CMK (cell line): ENCODE data around the gene ANAPC4.
"Not testable (repeated sequence)": the region's sequence is repeated elsewhere in the genome, so short reads cannot be mapped to it uniquely, and the experiment has no call there.

Experiments used
- DNase-seq: peaks from one replicate; pipeline ENCODE4 v3.0.0-alpha.2; 2010; ENCODE audit warnings: low read depth

ANAPC4 gene, protein sequence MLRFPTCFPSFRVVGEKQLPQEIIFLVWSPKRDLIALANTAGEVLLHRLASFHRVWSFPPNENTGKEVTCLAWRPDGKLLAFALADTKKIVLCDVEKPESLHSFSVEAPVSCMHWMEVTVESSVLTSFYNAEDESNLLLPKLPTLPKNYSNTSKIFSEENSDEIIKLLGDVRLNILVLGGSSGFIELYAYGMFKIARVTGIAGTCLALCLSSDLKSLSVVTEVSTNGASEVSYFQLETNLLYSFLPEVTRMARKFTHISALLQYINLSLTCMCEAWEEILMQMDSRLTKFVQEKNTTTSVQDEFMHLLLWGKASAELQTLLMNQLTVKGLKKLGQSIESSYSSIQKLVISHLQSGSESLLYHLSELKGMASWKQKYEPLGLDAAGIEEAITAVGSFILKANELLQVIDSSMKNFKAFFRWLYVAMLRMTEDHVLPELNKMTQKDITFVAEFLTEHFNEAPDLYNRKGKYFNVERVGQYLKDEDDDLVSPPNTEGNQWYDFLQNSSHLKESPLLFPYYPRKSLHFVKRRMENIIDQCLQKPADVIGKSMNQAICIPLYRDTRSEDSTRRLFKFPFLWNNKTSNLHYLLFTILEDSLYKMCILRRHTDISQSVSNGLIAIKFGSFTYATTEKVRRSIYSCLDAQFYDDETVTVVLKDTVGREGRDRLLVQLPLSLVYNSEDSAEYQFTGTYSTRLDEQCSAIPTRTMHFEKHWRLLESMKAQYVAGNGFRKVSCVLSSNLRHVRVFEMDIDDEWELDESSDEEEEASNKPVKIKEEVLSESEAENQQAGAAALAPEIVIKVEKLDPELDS

GRCh38 chr4:25376754-25377571 lies at the start of gene ANAPC4:
TSS of gene ANAPC4 (plus strand) at chr4:25377263. CDS start at chr4:25377428, 165 bp downstream.
- DNase-seq: peak; percentile 80

- DNase-seq: not testable (repeated sequence)
Observed at GRCh38 chr4:25328463-25328862, 48.6 kb upstream of the ANAPC4 start.

- no peak for DNase-seq
Observed at GRCh38 chr4:25330335-25330734, 46.7 kb upstream of the ANAPC4 start.

DNA sequence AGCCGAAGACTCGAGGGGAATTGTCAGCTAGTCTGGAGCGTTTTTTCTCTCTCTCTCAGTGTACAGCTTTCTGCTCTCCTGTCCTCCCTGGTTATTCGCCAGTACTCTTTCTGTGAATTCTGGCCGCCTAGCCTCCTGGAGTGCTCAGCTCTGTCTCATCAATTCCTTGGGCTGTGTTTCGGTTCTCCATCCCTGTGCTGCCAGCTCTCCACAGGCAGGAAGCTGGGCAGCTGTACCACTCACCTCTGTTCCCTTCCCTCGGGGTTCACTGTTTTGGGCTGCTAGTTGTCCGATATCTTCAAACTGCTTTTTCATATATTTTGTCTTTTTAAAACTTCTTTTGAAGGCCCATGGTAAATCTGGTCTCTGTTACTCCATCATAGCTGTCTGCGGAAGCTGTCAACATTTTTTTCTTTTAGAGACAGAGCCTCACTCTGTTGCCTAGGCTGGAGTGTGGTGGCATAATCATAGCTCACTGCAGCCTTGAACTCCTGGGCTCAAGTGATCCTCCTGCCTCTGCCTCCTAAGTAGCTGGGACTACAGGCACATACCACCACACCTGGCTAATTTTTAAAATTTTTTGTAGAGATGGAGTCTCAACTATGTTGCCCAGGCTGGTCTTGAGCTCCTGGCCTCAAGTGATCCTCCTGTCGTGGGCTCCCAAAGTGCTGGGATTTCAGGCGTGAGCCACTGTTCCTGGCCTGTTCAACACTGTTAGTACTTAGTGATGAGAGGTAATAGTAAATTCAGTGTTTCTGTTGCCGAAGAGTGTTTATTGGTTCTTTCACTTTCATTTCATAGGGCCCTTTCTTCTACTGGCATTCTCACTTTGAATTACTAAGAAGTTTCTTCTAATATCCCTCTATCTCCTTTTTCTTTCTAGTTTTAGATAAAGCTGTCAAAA lies 45.9 kb upstream of the ANAPC4 start:
- no peak for DNase-seq

GRCh38 chr4:25343671-25344070 lies 33.4 kb upstream of the ANAPC4 start:
- no peak for DNase-seq

- DNase-seq: no peak
Observed at GRCh38 chr4:25345744-25346143, 31.3 kb upstream of the ANAPC4 start.

DNA sequence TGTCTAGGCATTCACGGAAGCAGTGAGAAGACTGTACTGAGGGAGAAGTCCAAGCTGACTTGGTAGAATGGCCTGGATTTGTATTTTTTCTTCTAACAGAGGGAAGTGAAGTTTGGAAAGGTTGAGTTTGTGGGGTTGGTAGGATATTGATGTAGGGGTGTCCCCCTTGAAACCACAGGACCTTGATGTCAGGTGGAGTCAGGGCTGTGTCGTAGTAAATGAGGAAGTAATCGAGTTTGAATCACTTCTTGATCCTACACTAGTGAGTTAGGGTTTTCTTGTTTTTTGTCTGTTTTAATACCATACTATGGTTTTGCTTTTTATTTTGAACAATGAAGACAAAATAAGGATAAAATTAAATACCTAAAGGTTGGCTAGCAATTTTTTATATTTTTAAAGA lies 30.1 kb upstream of the ANAPC4 start:
- DNase-seq: no peak

DNA sequence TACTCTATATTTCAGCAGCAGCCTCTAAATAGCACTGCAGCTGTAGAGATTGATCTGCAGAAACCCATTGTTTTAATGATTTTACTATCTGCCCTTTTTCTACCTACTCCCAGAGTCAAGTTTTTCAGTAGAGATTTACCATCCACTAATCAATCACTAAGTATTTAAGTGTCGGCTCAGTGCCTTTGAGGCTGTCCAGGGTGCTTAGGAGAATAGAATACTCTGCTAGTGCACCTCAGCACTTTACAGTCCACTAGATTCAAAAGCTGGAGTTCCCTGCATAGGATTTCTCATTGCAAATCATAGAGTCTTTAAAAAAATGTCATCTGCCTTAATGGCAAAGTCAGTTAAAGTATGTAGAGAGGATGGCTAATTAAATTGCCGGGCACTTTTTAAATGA lies 29.6 kb upstream of the ANAPC4 start:
- no peak for DNase-seq

DNA sequence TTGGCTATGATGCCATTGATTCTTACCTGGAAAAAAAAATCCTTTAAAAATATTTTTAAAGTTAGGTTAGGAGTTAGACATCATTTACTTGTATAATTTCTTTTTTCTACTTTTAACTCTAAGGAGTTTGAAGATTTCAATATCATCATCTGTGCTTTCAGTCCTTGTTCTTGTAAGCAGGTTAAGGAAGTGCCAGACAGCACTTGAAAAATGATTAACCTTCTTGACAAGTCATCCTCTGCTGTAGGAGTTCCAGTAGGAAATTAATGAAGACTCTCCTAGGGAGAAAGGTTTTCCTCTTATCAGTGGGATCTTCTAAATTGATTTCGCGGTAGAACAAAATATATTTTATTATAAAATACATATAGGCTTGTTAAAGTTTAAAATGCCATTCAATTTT lies 29.1 kb upstream of the ANAPC4 start:
- DNase-seq: no peak

GRCh38 chr4:25350561-25350960 lies 26.5 kb upstream of the ANAPC4 start:
- DNase-seq: no peak

DNA sequence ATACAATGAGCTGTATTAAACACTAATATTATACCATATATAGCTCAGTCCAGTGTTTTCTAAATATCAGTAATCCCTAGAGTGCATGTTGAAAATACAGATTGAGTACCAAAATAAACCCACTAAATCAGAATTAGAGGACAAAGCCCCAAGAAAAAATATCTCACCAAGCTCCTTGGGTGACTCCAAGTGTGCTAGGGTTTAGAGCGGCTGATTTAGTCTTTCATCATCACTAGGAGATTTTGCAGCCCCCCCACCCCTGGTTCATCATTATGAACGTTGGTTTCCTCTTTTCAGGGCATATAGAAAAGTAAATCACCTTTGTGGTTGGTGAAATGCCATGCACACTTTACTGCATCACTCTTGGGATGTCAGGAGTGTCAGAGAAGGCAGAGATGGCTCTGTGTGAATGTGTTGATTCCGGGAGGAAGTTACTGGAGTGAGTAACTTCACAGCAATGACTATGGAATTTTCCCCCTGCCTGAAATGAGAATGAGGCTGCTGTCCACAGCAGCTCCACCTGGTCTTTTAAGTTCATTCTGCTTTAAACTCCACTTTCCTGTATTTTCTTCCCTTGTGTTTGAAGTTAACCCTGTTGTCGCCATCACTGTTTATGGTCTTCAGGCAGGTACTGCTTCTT lies 25.2 kb upstream of the ANAPC4 start:
- DNase-seq: no peak

- no peak for DNase-seq
Observed at GRCh38 chr4:25356068-25356467, 21.0 kb upstream of the ANAPC4 start.

DNA sequence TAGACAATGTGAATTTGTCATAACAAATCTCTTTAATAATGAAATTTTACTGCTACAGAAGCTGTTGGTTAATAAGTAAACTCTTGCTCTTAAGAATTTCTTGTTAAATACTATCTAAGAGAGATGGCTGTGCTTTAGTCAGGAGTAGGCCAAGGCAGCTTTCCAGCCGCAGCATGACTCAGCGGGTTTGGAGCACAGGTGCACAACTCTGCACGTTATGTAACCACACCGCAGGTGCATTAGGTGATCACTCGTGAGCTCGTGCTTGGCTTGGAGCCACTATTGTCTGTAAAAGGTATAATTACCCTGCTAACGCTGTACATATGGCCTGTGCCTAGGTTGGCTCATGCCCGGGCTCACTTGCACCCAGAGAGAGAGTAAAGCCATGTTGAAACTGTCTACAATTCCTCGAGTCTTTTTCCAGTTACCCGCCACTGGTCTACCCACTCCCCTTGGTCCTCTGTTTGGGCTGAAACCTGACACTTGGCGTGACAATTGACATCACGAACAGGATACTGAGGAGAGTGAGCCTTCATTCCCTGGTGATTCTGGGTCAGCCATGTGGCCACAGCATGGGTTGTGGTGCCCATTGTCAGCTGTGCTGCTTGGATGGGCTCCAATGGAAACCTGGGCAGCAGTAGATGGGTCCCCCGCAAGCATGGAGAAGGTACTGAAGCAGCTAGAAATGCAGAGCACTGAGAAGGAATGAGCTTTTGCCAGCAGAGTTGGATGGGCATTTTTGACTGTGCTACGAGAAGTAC lies 18.4 kb upstream of the ANAPC4 start:
- no peak for DNase-seq

GRCh38 chr4:25361253-25361652 lies 15.8 kb upstream of the ANAPC4 start:
- no peak for DNase-seq

GRCh38 chr4:25367004-25367621 lies 9.9 kb upstream of the ANAPC4 start:
- DNase-seq: no peak

- DNase-seq: no peak
Observed at GRCh38 chr4:25367877-25368276, 9.2 kb upstream of the ANAPC4 start.

DNA sequence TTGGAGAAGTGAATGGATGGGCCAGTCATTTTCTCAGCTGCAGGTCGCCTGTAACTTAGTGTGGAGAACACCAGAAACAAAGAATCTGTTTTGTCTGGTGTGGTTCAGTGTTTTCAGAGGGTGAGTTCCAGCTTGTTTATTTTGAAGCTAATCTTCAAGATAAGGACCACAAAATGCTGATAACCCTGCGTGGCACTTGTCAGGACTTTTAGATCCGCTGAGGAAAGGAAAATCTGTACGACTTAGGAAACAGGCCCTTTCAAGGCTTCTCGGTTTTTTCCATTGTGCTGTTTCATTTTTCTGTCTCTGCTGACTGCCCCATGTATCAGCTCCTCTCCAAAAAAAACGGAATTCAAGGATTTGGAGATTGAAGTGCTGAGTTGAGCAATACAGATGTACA lies 8.7 kb upstream of the ANAPC4 start:
- no peak for DNase-seq

DNA sequence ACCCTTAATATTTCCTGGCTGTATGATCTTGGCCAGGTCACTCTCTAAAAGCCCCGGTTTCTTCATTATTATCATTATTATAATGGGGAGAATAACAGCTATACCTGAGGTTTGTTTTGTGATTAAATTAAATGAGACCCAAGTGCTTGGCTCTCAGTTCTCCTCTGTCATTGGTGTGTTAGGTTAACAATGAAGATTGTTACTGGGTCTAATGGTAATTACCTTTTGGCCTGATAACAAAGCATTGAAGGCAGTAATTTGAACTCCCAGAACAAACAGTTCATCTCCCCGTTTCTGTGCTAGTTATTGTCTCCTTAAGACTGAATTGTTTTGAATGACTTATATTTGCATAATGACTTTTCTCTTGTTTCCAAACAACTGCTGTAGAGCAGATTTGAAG lies 6.8 kb upstream of the ANAPC4 start:
- no peak for DNase-seq

- DNase-seq: not testable (repeated sequence)
Observed at GRCh38 chr4:25372549-25372948, 4.5 kb upstream of the ANAPC4 start.
